ENCODE data around the gene ZNF878. TPM values are rescaled to one million over a fixed set of nuclear protein-coding genes. Genes with fewer than 3 reads are reported as not detected.

Gene ZNF878
- total and polyA plus RNA-seq, 9 donors = 0.08 to 0.62 (median 0.25) TPM; not detected in 2

- Histone ChIP-seq H3K27ac (peak within 1 kb of the TSS; percentile 56 to 65), H3K4me1 (ENCODE audit: insufficient read depth) (peaks cover 6% of the 10 kb centered on the region), H3K9me3 (no peaks in the 10 kb centered on the region), H3K27me3 (no peaks in the 10 kb centered on the region), H3K4me3 (peak within 1 kb of the TSS; percentile 71), H3K36me3 (no peaks in the 10 kb centered on the region)
- DNase-seq = peak; percentile 91 to 96 (median 94)
- 0 to 1% (median 0%) methylated on average over 58 to 68 of the region's 68 CpGs for WGBS, 3 donors
- intact Hi-C loops (cut with DNase I) = no loop called here
- peak; percentile 65 for TF ChIP-seq POLR2A (IDR thresholded peaks at IDR 0.05)
- no peak for TF ChIP-seq CTCF (IDR thresholded peaks at IDR 0.05)
Measured at GRCh38 chr19:12035220-12036172, 17.3 kb downstream of the ZNF878 start, which contains the start of gene ZNF433. ZNF433 (minus strand) TSS chr19:12035679; CDS start chr19:12035539, 140 bp downstream.

- whole genome bisulfite sequencing, 3 donors = 8 to 12% (median 8%) methylated on average over 8 of the region's 8 CpGs
- Histone ChIP-seq H3K4me3 (peak overlapping the region; percentile 71), H3K27ac (peak overlapping the region in 1 of 2 donors; percentile 65)
Measured at GRCh38 chr19:12034620-12035019, 18.1 kb downstream of the ZNF878 start.

GRCh38 chr19:12034198-12034597, 18.6 kb downstream of the ZNF878 start:
- WGBS, 3 donors = 60 to 72% (median 71%) methylated on average over 2 of the region's 2 CpGs
- H3K27ac ChIP-seq = no peak overlapping the region
- H3K9me3 ChIP-seq = no peaks in the 10 kb centered on the region
- no peak for TF ChIP-seq CTCF (IDR thresholded peaks at IDR 0.05)
- TF ChIP-seq EP300 (IDR thresholded peaks at IDR 0.05) = no peak
- TF ChIP-seq POLR2A (IDR thresholded peaks at IDR 0.05) = no peak
- H3K4me3 ChIP-seq = no peak overlapping the region
- DNase-seq = no peak
- H3K27me3 ChIP-seq = no peaks in the 10 kb centered on the region
- intact Hi-C loops (cut with DNase I) = no loop called here
- H3K4me1 ChIP-seq (ENCODE audit: insufficient read depth) = peaks cover 6% of the 10 kb centered on the region
- H3K36me3 ChIP-seq = no peaks in the 10 kb centered on the region

More at GRCh38 chr19:12034620-12035019, 18.1 kb downstream of the ZNF878 start:
- intact Hi-C loops (cut with DNase I) = no loop called here
- Histone ChIP-seq H3K36me3 (no peaks in the 10 kb centered on the region), H3K27me3 (no peaks in the 10 kb centered on the region), H3K4me1 (ENCODE audit: insufficient read depth) (peaks cover 6% of the 10 kb centered on the region), H3K9me3 (no peaks in the 10 kb centered on the region)
- TF ChIP-seq POLR2A (IDR thresholded peaks at IDR 0.05) (no peak), EP300 (IDR thresholded peaks at IDR 0.05) (no peak), CTCF (IDR thresholded peaks at IDR 0.05) (no peak)
- no peak for DNase-seq

- no peak for DNase-seq
- intact Hi-C loops (cut with DNase I) = no loop called here
- H3K27ac ChIP-seq = no peak overlapping the region
- TF ChIP-seq CTCF (IDR thresholded peaks at IDR 0.05) = no peak
- TF ChIP-seq EP300 (IDR thresholded peaks at IDR 0.05) = no peak
- TF ChIP-seq POLR2A (IDR thresholded peaks at IDR 0.05) = no peak
- no peaks in the 10 kb centered on the region for H3K27me3 ChIP-seq
- no peaks in the 10 kb centered on the region for H3K36me3 ChIP-seq
- WGBS, 3 donors = 69 to 84% (median 78%) methylated on average over 2 of the region's 2 CpGs
- peaks cover 3 to 51% of the 10 kb centered on the region in 2 donors for H3K9me3 ChIP-seq
- no peaks in the 10 kb centered on the region for H3K4me1 ChIP-seq (ENCODE audit: insufficient read depth)
- H3K4me3 ChIP-seq = no peak overlapping the region
Measured at GRCh38 chr19:12015753-12016116, 37.0 kb downstream of the ZNF878 start.

All from ovary (tissue), 9 donors.